GM21576 (cell line): Measurements from ENCODE around the gene MACROH2A1.

Experiments
- ATAC-seq: cut with Tn5 transposase; IDR thresholded peaks from one replicate; pipeline ENCODE4 v1.9.1; 2021; ENCODE audit warnings: mild to moderate bottlenecking, moderate library complexity; ENCODE audit not compliant: unreplicated experiment

MACROH2A1 gene

DNA sequence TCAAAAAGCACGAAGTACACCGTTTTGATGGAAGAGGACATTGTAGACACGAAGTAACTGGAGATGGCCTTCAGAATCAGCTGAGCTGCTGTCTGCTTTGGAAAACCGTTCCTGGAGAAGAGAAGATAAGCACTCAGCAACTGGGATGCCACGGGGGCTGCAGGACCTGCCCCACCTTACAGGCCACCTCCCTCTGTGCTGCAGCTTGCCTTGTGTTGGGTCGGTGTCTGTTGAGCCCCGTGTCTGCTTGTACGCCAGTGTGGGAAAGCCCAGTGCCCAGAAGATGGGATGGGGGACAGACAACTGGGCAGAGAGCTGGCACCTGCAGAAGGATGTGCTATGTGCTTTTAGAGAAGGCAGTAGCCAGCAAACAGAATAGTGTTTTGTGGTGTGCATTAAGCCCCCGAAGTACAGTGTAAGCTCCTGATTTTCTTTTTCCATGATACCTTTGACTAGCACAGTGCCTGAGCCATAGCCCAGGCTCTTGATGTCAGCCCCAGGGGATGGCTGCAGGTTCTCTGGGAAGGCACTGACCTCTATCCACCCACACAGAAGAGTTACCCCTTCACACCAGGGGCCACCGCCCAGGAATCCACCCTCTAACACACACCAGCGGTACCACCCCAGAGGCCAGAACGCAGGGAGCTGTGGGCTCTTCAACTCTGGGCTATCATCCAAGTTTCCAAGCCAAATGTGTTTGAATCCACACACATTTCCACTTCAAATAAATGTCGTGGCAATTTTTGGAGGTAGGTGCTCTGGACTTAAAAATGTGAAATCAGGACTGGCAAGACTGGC lies 63.8 kb downstream of the MACROH2A1 start:
- no peak for ATAC-seq

DNA sequence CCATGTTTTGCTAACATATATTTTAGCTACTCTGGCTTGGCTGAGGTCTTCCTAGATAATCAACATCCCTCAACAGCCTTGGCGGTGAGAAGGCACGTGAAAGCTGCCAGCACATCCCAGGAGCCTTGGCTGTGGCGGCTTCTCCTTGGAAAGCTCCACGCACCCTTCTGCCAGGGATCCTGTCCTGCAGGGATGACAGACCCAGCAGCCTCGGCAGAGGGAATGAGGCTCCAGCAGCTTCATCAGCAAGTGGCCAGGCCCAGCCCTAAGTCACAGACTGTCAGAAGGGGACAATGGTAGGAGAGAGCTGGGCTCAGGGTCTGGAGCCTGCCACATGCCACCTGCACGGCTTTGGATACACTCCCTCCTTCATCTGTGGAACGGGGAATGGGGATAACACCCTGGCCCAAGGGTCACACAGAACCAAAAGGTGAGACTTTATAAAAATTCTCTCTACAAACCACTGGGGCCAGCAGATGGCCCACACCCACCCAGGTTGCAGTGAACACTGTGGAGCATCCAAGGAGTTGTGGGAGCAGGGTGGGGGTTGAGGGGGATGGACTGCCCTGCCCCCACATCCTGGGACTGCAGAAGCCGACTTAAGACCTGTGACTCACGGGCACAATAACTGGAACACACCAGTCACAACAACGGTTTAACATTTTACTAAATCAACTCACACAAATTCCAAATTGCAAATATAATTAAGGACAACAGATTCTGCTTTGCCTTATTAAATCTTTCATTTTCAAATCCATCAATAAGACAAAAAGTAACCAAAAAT lies 65.1 kb downstream of the MACROH2A1 start:
- no peak for ATAC-seq

DNA sequence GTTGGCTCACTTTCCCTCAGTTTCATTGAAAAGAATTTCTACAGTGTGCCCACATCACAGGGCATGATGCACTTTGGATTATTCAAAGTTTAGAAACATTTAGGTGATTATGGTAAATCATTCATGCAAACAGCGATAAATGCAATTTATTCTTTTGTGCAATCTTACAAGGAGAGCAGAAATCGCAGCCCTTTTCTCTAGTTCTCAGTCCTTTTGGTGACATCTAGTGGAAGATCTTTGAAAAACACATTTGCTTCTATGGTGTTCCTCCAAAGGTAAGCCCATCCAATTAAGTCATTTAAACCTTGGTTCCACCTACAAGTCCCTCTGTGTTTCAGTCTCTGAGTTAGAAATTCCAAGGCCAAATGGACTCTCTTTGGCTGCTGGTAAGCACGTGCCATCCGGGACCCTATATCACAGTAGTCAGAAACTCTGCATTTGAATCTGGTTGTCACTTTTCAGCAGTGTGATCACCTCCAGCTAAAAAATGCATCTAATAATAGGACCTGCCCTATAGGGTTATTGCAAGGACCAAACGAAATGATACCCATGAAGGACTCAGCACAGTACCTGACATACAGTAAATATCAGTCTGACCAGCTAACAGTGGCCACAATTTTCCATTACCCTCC lies 66.4 kb downstream of the MACROH2A1 start:
- no peak for ATAC-seq

DNA sequence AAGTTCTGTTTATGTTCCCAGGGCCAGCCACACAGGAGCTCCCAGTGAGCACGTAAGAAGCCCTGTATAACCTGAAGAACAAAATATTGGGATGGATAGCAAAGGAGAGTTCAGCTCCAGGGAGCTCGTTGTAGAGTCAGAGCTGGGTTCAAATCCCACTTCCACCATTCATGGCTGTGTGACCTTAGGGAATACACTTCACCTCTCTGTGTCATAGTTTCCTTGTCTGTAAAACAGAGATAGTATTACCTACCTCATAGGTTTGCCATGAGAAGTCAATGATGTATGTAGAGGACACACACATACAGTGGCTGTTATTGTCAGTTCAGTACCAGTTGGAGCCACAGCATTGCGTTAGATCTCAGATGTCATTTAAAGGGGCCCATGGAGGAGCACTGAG lies 67.4 kb downstream of the MACROH2A1 start:
- no peak for ATAC-seq

DNA sequence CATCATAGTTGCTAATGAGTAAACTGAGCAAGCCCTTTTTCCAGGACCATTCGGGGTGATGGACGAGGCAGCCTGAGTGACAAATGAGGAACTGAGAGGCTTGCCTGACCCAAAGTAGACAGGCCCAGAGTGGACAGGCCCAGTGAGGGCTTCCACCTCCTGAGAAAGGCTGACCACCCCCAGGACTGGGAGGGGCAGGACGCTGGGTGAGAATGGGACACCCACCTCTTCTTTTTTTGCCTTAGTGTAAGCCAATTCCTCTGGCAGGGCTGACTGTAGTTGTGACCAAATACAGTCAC lies 68.3 kb downstream of the MACROH2A1 start:
- ATAC-seq = no peak

DNA sequence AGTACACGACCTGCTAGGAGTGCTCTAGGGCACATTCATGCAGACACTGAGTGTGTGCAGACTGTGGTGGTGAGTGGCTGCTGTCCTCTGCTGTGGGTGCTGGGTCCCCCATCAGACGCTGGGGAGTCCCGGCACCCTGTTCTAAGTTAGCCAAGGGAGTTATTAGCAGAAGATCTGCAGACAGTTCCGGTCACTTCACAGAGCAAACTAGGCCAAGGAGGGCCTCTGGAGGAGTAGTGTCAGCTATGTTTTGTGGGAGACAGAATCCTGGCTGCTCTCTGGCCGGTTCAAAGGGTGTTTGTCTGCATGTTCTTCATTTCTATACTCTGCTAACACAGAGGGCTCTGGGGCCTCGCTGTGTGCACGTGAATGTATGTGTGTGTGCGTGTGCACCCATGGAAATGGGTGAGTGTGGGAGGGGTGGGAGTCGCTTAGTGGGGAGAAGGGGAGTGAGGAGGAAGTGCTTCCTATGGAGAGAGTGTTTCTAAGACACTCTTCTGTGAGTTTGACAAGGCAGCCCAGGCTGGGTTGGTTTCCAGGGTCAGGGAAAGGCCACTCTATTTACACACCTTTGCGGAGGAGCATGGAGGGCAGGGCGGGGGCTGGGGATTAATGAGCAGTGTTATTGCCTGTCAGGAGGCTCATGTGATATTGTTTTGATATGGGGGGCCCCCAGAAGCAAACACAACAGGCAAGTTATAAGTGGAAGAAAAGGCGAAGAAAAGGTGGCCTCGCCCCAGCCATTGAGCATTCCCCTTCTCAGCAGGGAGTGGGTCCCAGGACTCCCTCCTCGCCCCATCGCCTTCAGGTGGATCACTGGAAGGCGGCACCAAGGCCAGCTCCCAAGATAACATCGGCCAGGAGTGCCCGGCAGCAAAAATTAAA lies 68.9 kb downstream of the MACROH2A1 start:
- no peak for ATAC-seq

DNA sequence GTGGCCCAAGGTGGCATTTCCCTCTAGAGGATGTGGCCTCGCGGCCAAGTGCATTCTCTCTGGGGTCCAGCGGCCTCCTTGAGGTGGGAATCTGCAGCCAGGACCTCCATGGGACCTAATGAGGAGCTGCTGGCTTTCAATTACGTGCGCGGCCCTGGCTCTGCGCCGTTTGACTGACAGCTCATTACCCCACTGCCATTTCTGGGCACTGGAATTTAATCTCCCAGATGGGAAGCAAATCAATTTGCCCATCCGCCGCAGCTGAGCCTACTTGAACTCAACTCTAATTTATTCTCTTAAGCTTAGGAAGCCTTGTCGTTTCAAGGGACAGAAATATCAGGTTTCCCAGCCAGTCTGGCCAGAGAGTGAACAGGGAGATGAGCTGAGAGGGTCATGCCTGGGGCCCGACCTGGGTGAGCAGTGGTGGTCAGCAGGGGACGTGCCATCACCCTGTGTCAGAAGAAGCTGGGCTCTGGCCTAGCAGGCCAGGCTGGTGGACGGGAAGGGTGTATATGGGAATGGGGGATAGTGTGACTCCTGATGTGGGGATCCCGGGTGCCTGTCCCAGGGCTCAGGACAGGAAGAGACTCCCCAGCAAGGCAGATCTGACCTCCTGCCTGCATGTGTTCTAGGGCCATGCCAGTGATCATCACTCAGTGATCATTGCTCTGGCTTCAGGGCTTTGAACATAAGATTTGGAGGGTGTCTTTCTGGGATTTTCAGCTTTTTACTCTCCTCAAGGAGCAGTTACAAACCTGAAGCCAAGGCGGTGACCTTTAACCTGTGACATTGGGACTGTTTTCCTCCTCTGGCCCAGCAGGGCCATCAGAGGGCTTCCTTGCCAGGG lies 69.7 kb downstream of the MACROH2A1 start:
- ATAC-seq = no peak

DNA sequence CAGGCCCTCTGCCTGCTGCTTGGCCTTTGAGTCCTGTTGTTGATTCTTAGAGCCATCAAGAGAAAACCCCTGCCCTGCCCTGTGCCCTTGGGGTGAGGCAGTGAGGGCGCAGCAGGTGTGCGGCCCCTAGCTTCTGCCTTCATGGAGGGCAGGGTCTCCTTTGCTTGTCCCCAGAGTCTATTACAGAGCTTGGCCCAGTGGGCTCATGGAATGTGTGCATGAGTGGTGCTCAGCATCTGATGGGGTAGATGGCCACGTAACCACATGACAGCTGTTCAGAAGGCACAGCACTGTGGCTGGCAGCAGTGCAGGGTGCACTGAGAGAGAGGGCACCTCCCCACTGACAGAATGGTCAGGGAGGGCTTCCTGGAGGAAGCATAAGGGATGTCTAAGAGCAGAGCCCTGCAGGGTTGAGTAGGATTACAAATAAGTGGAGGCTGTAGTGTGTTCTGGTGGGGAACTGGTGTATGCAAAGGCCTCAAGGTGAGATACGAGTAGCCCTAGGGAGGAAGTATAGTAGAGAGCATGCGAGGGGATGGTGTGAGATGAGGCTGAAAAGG lies 70.8 kb downstream of the MACROH2A1 start:
- ATAC-seq = no peak

DNA sequence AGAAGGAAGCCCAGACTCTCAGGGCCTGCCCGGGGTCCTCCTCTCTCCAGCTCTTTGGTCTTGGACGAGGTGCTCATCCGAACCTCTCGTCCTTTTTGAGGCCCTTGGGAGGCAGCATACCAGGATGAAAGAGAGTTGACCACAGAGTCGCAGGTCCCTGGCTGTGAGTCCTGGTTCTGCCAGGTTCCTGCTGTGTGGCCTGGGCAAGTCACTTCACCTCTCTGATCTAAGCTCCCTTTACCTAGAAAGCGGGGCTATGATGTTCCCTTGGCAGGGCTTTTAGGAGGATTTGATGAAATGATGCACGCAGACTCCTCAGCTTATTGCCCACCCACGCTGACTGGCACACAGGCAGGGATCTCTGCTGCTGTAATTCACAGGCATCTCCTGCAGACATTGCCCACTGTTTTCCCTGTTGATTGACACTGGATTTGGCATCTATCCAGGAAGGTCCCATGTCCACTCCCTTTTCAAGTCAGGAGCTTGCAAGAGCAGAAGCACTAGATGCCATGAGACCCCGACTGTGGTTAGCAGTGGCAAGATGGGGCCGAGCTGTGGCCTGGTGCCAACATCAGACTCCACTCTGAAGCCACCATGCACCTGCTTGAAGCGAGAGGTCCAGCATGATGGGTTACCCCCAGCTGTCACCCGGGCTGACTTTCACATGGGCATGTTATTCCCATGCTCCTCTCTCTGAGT lies 71.5 kb downstream of the MACROH2A1 start:
- ATAC-seq = no peak

DNA sequence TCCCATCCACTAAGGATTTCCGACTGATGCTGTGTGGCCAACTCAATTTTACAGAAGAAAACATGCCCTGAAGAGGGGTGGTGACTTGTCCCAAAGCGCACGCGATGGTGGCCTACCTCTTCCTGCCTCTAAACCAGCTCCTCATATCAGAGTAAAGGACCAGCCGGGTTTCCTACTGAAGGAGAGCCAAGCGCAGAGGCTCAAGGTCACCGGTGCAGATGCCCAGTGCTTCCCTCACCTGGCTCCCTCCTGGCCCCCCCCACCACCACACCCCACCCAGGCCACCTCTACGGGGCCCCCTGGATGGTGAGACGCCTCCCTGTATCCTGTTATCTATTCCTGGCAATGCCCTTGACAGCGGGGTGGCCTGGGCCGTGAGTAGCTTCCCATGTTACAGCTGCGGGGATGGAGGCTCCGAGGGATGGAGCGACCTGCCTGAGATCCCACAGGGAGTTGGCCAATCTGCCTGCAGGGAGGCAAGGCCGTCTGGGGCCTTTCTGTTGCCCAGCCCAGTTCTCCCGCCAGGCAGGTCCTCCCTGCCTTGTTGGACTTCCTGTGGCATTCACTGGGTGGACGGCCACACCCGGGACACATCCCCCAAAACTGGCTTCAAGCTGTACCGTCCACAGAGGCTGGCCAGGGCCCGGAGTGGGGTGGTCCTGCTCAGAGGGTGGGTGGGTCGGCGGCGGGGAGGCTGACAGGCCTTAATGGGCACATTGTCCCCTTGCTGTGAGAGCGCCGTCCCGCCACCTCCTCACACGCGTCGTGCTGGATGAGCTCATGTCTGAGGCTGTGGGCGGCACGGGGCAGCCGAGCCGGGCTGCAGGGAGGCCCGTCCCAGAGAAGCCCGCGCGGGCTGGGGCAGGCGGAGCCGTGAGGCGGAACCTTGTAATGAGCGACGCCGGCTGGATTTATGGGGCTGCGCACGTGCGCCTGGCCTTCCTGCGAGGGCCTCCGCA lies 72.5 kb downstream of the MACROH2A1 start:
- ATAC-seq = no peak

DNA sequence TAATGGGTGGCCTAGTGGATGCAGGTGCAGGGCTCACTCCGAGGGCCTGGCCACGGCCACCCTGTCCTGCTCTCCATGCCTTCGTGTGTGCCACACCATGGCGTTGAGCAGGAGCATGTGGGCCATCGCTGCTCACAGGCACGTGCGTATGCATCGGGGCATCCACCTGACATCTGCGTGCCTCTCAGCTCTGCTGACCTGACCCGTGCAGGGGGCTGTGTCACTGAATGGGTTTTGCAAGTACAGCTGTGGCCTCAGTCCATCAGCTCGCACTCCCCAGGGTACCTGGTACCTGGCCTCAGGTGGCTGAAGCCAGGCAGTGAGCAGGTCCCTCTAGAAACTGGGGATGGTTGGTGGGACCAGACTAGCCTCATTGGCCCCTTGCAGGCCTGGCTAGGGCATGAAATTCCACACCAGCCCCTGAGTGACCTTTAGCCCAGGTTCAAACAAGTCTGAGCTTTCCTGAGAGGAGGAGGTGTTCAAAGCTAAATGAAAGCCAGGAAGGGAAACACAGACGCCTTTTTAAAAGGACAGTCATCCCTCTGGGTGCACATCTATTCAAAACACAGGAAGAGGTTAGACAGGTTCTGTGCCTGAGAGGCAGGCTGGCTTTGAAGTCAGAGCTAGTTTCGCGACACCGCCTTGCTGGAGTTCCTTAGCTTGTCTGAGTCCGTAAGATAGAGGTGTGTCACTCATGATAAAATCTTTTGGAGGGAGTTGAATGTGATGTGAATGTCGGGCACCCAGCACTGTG lies 74.0 kb downstream of the MACROH2A1 start:
- no peak for ATAC-seq

DNA sequence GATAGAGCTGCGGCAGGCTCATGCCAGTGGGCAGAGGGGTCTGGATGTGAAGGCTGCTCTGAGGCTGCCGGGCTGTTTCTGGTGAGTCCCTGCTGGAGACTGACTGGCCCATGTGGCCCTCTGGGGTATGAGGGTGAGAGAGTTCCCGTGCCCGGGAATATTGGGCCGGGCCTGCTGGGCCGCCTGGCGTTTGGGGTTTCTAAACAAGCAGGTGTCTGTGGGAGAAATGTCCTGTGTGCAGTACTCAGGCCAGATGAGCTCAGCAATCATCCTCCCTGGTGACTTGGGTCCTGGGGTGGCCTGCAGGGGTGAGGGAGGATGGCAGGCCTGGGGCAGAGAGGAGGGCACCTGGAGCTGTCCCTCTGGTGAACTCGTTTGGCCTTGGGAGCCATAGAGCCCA lies 74.9 kb downstream of the MACROH2A1 start:
- ATAC-seq = no peak

DNA sequence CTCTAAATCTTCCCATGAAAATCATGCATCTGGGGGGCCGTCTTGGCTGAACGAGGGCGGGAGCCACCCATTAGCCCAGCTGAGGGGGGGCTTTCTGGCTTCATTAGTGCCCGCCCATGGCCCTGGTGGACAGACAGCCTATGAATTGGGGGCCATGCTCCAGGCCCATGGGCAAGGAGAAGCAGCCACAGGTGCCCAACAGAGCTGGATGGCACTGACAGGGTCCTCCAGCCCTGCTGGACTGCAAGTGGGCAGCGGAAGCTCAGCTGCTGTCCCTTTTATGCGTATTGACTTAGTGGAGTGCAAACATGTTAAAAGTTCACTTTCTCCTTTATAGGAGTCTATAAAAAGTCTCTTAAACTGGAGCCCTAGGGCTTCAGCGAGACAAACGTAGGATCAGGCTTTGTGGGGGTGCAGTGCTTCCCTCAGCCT lies 75.3 kb downstream of the MACROH2A1 start:
- no peak for ATAC-seq

DNA sequence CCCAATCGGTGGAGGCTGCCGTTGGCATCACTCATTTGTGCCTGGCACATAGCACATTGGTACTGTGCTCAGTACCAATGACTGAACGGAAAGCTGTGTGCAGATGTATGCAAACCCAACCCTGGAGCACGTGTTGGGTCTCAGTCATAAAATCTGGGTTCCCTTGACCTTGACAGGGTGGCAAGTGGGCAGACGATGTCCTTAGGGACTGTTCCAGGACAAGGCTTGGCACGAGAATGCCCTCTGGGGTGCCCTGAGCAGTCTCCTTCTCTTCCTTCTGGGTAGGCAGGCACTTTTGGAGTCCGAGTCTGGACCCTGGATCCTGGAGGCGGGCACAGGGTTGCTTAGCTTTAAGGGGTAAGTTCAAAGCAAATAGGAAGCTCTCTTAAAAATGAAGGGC lies 75.8 kb downstream of the MACROH2A1 start:
- no peak for ATAC-seq

DNA sequence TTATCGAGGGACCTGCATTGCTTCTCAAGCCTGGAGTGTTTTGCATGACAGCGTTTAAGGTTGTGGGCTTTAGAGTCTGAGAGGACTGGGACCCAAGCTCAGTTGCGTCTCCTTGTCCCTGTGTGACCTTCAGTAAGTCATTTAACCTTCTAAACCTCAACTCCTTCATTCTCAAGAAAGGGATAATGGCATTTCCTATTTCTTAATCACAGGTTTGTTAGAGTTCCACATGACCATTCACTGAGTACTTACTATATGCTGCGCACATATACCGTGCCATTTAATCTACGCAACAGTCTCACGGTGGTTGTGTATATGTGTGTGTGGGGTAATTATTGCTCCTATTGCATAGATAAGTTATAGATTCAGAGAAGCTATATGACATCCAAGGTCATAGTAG lies 76.3 kb downstream of the MACROH2A1 start:
- no peak for ATAC-seq

DNA sequence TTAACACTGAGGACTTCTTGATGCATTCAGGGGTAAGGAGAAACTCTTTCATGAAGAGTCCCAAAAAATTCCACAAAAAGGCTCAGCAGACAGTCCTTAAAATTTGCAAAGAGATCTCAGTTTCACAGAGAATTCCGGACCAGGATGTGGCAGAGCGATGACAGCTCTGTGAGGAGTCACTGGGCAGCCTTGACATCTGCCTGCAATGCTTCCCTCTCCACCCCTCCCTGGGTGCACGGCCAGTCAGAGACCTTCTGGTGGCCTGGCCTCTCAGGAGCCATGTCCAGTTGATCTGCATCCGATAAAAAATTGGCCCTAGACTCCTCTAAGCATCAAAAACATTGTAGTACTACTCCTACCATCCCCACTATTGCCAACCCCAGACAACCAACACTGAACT lies 76.8 kb downstream of the MACROH2A1 start:
- no peak for ATAC-seq

DNA sequence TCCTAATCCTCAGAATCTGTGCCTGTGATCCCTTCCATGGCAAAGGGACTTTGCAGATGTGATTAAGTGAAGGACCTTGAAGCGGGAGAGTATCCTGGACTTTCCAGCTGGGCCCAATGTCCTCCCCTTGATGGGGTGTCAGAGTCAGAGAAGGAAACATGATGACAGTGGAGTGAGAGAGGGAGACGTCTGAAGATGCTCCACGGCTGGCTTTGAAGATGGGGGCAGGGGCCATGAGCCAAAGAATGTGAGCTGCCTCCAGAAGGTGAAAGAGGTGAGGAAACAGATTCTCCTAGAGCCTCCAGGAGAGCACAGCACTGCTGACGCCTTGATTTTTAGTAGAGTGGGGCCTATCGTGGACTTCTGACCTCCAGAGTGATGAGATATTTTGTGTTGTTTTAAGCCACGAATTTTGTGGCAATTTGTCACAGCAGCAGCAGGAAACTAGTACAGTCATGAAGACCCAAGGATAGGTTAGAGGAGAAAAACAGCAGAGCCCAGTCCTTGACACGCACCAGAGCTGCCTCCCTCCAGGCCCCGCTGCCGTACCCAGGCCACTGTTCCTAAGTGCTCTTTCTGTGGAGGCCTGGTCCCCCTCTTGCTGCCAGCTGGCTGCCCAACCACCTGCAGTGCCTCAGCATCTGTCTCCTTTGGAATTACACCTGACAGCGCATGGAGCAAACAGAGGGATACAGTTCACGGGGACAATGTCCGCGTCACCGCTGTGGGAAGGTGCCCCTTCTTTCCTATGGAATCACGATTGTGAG lies 78.1 kb downstream of the MACROH2A1 start:
- ATAC-seq = no peak
